Stromal cell of bone marrow (primary cell): ENCODE data around the gene PRAF2.

Source experiments
- DNase-seq: peaks from one replicate; pipeline ENCODE4 v3.0.0-alpha.2; 2012; ENCODE audit warnings: low read depth

Gene PRAF2

DNA sequence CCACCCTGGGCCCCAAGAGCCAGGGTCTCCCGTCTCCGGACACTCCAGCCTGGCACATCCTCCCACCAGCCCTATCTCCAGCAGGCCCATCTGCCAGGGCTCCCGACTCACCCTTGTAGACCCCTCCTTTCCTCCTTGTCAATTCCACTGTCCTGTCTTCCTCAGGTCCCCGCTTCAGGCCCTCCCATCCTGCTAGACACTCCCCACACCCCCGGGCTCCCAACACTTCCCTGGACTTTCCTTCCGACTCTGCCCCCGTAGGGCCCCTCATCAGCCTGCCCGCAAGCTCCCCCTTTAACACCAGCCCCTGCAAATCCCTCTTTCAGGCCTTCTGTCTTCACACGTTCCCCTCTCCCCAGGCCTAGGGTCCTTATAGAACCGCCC lies 1.1 kb downstream of the PRAF2 start:
- DNase-seq, result no peak

DNA sequence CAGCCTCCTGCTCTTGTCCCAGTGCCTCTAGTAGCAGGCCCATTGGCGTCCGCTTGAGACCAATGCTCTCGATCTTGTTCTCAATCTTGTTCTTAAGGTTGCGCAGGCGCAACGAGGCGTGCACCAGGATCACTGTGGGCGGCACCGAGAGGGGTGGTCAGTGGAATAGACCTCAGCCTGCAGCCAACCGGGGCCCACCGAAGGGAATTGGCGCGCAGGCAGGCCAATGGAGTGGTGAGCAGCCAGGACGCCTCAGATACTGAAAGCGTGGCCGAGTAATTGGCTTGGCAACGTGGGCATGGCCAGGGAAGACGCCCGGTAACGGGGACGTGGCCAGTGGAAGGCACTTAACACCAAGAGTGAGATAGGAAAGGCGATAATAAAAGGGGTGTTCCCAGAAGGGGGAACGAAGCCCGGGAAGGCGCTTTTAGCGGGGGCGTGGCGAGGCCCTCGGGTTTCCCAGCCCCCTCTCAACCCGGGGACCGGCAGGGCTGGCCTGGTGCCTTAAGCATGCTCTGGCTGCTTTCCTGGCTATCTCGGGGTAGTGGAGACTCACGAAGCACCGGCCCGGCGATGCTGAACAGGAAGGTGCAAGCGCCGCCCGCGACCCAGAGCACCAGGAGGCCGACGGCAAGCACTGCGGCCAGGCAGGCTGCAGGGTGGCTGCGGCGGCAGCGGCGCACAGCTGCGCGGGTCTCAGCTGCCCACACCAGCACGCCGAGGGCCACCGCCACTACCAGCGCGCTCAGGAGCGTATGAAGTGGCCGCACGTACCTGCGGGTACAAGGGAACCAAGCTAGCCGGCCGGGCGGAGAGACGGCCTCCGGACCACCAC lies 1.7 kb downstream of the PRAF2 start:
- peak; percentile 61 for DNase-seq

DNA sequence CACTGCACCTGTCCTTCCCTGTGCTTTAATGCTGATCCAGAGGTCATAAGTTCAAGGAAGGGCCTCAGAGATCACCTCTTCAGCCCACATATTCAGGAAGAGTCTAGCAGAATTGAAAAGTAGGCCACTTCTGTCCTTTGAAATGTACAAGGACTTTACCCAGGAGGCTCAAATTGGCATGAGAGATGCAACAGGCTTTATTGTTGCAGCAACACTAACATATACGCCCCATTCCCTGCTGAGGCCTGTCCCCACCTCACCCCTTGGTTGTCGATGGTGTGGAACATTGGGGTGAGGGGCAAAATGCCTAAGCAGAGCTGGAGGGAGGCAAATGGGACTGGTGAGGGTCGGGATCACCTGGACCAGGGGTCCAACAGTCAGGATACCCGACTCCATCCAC lies 2.8 kb downstream of the PRAF2 start:
- DNase-seq, result no peak

DNA sequence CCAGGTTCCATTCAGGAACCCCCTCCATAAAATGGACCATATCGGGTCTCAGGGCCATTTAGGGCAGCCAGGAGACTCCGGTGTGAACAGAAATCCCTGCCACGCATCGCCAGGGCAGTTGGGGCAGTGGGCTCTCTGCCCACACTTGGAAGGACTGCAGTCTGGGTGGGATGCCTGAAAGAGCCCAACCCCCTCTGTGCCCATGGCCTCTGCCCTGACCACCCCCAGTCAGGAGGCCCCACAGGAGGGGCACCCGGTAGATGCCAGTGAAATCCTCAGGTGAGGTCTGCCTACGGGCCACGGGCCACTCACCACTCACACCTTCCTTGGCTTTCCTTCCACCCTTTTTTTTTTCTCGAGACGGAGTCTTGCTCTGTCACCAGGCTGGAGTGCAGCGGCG lies 4.8 kb downstream of the PRAF2 start:
- no peak for DNase-seq

DNA sequence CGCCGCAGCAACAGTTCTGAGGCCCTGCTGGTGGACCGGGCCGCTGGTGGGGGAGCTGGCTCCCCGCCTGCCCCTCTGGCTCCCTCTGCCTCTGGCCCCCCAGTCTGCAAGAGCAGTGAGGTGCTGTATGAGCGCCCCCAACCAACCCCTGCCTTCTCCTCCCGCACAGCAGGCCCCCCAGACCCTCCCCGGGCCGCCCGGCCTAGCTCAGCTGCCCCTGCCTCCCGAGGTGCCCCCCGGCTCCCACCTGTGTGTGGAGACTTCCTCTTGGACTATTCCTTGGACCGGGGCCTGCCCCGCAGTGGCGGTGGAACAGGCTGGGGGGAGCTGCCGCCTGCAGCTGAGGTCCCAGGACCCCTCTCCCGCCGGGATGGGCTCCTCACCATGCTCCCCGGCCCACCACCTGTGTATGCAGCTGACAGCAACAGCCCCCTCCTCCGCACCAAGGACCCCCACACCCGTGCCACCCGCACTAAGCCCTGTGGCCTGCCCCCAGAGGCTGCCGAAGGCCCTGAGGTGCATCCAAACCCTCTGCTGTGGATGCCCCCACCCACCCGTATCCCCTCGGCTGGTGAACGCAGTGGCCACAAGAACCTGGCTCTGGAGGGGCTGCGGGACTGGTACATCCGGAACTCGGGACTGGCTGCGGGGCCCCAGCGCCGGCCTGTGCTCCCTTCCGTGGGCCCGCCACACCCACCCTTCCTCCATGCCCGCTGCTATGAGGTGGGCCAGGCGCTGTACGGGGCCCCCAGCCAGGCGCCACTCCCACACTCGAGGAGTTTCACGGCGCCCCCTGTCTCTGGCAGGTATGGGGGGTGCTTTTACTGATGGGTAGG lies 6.3 kb downstream of the PRAF2 start:
- no peak for DNase-seq

DNA sequence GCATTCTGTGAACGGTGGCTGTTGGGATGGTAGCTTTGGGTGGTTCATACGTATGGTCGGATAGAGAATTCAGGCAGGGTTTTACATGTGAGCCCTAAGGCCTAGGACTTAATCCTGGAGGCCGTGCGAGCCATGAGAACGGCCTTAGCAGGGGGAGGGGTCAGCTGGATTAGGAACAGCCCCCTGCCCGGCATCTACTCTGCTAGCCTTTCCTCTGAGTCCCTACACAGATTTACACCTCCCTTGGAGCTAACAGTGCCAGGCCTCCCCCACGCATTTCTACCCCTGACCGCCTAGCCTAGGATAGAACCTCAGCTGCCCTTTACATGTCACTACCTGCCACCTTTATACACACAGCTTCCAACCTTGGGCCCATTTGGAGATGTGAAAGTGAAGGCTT lies 7.1 kb downstream of the PRAF2 start:
- DNase-seq, result no peak

DNA sequence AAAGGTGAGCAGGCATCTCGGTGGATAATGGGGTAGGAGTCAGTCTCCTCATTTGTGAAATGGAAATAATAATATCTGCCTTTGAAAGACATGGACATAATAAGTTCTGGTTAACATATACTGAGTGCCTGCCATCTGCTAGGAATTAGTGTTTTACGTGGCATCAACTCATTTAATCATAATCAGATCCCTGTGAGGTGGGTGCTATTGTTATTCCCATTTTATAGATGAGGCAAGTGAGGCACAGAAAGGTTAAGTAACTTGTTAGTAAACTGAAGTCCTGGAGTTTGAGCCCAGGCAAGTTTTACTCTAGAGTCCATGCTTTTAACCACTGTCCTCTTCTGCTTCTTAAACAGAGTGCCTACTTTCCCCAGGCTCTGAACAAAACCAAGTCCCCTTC lies 7.5 kb downstream of the PRAF2 start:
- DNase-seq, result no peak

DNA sequence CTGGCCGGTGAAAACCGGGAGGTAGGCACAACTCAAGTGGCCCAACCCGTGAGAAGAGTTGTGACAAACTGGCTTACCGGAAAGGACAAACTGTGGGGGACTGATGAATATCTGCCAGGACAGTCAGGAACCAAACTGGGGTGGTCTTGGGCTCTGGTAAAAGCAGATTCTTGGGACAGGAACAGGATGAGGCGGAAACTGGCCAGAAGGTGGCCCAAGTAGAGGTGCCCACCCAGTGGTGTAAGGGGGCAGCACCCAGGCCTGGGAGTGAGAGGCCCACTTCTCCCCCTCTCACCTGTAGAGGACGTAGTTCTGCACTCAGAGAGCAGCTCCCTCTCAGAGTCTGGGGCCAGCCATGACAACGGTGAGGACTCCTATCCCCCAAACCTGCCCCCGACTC lies 9.1 kb downstream of the PRAF2 start:
- DNase-seq, result no peak

DNA sequence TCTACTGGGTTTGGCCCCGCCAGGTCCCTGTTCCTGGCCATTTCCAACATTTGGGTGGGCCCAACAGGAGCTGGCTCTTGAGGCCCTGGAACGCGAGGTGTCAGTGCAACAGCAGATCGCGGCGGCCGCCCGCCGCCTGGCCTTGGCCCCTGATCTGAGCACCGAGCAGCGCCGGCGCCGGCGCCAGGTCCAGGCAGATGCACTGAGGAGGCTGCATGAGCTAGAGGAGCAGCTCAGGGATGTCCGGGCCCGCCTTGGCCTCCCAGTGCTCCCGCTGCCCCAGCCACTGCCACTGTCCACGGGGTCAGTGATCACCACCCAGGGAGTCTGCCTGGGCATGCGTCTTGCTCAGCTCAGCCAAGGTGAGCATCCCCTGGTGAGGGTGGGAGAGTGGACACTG lies 9.5 kb downstream of the PRAF2 start:
- no peak for DNase-seq

DNA sequence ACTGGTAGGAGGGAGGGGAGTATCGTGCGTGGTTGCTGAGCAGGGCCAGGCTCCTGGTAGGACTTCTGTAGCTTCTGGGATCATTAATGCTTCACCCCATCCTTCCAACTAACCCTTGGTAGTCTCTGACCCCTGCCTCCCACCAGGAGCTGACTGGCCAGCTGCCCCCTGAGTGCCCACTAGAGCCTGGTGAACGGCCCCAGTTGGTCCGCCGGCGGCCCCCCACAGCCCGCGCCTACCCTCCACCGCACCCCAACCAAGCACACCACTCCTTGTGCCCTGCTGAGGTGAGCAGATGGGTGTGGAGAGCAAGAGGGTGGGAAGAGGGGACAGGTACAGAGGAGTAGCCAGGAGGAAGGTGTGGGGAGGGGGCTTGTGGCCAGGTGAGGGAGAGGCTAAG lies 10.1 kb downstream of the PRAF2 start:
- DNase-seq, result no peak

DNA sequence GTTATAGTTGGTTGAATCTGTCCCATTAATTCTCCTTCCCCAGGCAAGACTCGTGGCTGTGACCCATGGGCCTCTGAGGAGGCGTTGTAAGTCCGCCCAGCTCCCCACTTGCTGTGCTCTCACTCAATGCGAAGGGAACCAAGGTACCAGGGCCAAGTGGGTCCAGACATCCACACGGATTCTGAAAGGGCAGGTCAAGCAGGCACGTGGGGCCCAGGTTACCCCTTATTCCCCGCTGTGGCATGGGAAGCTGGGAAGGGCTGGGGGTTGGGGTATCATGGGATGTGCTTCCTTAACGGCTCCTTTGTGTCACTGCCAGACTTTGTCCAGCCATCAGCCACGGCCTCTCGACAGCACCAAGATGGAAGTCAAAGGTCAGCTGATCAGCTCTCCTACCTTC lies 11.9 kb downstream of the PRAF2 start:
- no peak for DNase-seq

DNA sequence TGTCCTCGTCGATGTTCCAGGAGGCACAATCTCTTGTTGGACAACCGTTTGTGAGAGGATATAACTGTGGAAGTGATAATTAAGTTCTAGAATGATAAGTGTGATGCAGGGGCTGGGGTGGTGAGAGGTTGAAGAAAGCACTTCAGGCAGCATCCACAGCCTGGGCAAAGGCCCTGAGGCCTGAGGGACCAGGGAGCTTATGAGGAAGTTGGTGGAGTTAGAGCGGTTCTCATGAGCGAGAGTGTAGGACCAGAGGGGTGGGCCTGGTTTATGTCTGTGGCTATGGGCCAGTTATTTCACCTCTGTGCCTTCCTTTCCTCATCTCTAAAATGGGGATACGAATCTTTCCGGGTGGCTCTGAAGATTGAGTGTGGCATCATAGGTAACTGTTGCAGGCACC lies 12.3 kb downstream of the PRAF2 start:
- DNase-seq, result no peak

DNA sequence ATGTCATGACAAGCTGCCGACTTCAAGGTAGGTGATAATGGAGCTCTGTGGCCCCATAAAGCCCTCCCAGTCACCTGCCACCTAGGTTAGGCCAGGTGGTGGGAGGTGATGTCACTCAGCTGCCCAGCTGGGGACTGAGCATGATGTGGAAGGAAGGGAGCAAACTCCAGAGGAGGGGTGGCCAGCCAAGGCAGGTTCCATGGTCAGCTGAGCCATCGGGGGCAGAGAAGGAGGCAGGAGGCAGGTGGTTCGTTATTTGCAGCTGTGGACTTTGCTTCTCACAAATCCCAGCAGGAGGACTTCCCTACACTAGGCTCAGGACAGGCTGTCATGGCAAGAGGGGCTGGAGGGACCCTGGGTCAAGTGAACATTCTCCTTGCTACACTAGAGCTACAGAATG lies 12.9 kb downstream of the PRAF2 start:
- no peak for DNase-seq

DNA sequence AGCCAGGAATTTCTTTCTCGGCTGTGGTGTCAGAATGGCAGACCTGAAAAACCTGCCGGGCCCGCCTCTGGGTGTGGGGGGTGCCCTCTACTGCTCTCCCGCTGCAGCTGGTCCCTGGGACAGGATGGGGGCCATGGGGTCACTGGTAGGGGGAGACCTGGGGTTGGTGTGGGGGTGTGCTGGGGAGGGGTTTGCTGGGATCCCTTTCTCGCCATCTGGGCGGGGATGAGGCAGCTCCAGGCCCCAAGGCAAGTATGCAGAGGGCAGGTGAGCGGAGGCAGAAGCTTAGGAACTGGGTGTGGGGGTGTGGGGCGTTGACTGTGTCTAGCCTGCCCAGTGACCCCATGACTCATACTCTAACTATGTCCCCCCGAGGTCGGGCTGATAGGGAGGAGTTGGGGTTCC lies 14.1 kb downstream of the PRAF2 start:
- DNase-seq, result no peak

DNA sequence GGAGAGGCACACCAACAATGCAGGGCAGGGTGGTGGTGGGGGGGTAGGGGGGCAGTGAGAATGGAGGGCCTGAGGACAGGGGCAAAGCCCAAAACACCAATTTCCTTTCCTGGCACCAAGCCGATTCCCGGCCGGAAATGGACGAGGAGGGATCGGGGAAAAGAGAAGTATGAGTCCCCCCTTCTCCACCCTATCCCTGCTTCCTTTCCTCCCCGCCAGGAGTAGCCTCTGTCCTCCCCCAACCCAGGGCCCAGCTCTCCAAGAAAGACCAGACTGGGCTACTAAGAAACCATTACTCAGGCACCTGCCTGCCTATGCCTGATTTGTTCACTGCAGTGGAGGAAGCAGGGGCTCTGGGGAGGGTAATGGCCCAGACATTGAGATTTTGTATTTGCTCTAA lies 14.6 kb downstream of the PRAF2 start:
- DNase-seq, result no peak

DNA sequence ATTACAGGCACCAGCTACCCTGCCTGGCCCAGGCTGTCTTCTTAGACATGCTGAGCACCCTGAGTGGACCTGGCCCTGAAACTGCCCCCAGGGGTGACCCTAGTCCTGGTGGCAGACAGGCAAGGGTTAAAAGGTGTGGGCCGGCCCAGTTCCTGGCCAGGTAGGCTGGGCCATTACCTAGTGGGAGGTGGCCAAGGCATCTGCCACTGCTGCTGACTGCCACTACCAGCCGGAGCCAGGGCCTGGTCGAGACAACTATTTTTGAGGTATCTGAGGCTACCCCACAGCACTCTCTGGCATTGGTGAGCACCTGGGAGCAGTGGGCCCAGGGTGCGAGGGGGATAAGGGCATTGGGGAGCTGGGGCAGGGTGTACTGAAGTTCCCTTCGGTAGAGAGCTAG lies 15.0 kb downstream of the PRAF2 start, which contains the start of gene CCDC120:
Gene CCDC120 (plus strand): TSS at position 206 of the 400 bp plus-strand sequence. CDS start 3,043 bp downstream, outside the sequence.
- no peak for DNase-seq

DNA sequence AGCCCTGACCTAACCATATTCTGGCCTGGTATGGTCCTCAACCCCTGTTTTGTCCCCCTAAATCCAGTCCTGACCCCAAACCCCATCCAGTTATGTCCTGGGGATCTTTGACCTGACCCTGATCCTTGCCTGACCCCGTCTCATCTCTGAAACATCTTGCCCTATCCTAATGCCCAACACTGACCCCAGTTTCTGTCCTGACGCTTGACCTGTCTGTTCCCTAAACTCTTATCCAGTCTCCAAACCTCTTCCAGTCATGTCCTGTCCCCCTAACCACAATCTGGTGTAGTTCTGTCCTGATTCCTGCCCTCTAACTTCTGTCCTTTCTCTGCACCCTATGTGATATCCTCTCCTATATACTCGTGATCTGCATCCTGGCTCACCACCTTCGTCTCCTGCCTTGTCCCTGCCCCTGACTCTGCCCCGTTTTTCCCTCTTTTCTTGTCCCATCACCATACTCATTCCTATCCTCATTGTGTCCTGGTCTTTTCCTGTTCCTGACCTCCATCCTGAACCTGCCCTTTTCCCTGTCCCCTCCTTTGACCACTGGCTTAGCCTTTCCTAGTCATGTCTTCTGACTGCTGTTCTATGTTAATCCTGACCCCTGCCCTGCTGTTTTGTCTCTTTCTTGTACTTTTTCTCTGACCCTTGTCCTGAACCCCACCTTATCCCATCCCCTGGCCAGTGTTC lies 19.6 kb downstream of the PRAF2 start:
- no peak for DNase-seq

DNA sequence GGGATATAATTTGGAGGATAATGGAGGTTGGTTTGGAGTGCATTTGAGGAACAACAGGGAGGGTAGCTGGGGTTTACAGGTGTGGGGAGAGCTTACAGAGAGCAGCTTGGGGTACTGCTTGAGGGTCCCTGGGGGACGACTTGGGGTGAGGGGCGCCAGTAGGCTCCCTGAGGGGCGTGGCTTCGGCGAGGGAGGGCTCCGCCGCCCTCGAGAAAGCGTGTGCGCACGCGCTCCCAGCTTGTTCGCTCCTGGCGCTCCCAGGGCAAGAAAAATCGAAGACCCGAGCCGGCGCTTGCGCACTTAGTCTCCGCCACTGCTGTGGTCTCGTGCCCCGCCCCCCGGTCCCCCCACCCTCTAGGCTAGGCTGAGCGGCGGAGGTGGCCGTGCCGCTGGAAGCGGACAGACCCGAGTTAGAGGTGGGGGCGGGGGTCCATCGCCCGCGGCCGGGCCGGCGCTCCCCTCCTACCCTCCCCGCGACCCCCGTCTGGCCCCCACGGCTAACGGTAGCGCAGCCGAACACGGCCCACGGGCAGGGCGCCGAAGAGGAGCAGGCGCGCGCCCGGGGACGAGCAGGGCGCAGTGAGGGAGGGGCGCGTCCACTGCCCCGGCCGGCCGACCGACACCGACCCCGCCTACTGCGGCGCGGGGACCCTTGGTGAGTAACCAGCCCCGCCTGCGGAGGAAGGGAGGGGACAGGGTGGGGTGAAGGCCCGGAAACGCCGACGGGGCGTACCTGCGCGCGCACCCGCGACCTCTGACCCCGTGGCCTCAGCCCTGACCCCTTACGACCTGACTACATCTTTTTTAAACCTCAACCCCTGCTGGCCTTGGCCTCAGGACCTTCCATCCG lies 20.4 kb downstream of the PRAF2 start:
- no peak for DNase-seq

DNA sequence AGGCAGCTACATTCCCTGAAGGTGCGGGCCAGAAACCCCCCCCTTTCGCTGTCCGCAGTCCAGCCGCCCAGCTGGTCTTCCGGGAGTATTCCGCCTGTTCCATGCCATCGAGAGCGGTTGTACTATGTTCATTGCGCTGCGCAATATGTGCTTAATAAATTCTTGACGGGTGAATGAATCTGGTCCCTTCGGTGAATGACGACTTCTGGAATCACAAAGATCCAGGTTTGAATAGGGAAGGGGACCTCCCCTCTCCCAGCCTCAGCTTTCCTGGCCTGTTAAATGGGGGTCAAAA lies 29.9 kb downstream of the PRAF2 start:
- no peak for DNase-seq

DNA sequence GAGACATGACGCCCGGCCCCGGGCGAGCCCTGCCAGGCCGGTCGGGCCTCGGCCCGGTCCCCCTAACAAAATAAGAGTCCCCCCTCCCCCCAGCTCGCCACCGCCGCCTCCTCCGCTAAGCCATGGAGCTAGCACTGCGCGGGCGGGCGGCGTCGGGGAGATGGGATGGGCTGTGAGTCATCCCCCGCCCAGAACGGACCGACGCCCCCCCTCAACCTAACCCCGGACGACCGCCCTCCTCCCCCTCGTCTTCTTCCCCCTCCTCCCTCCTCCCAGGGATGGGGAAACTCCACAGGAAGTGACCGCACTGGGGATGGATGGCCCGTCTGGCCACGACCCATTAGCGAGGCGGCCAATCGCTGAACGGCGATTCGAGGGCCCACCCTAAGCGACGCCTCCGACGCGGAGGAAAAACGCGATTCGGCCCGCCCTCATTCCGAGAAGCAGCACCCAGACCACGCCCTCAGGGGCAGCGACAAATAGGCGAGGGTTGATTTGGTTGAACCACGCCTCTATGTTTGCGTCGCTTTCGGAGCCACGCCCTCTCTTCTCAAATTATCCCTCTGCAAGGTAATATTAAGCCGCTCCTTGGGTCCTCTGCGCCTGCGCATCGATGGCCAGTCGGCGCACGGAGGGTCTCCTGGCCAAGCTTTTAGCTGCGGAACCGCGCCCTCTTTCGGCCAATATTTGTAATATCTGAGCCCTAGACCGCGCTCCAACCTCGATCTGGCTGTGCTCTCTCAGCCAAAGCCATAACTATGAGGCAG lies 30.4 kb downstream of the PRAF2 start, which contains the start of gene TFE3:
Gene TFE3 (minus strand): TSS at position 138 of the 767 bp plus-strand sequence. CDS start 131 bp downstream, at position 7.
- DNase-seq, result peak; percentile 96

DNA sequence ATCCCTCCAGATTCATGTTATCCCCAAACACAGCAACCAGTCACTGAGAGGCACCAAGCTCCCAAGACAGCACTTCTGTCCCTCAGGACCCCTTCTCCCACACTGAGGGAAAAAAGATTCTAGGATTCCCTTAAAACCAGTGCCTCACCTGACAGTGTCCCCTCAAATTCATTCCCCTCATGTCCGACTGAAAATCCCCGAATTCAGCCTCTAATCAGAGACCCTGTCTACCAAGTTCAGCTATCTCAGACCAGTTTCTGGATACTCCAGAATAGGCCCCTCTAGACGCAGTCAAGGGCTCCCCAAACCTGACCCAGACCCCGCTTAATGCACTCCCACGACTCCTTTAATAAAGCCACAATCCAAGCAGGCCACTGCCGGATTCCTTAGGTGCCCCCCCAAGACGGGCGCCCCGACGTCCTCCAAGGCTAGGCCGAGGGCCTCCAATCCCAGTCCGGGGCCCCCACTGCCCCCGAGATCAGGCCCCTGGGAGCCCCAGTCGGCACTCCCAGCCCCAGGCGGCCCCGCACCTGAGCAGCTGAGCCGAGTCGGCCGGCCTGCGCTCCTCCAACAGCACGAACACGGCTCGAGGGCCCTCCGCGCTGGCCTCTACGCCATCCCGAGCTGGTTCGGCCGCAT lies 31.1 kb downstream of the PRAF2 start:
- no peak for DNase-seq
